HG03378 (cell line): Measurements from ENCODE around the gene GPSM3.
"Not testable (repeated sequence)": the region's sequence is repeated elsewhere in the genome, so short reads cannot be mapped to it uniquely, and the experiment has no call there.

Source experiments
- ATAC-seq: cut with Tn5 transposase; IDR thresholded peaks from one replicate; pipeline ENCODE4 v1.9.1; 2021; ENCODE audit warnings: mild to moderate bottlenecking, moderate library complexity; ENCODE audit not compliant: unreplicated experiment

Gene GPSM3

GRCh38 chr6:32188381-32189068, 3.9 kb downstream of the GPSM3 start:
- no peak for ATAC-seq

DNA sequence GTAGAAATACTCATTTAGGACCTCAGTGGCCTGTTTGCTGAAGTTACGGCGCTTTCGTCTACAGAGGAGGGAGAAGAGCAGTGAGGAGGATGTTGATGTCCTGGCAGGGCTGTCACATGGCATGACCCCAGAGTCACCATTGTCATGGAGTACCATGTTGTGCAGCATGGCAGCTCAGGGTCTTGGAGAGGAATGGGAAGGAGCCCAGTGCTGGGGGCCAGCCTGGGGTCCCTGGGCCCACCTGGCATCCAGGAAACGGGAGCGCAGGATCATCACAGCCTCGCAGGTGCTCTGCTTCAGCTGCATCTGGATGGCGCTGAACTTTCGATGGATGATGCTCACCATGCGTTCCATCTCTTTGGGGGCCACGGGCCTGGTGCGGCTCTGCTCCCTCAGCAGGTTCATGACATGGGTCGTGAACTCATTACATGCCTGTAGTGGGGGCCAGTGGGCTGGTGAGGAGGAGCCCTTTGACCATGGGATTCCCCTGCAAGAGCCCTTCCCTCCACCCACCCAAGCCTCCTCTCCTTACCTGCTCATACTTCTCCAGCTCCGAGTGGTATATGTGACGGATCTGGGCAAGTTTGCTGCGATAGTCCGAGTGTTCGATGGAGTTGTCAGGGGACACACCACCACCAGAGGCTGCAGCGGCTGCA, 4.6 kb downstream of the GPSM3 start:
- not testable (repeated sequence) for ATAC-seq

- no peak for ATAC-seq
These were observed 5.3 kb downstream of the GPSM3 start for GRCh38 chr6:32187009-32187709.

DNA sequence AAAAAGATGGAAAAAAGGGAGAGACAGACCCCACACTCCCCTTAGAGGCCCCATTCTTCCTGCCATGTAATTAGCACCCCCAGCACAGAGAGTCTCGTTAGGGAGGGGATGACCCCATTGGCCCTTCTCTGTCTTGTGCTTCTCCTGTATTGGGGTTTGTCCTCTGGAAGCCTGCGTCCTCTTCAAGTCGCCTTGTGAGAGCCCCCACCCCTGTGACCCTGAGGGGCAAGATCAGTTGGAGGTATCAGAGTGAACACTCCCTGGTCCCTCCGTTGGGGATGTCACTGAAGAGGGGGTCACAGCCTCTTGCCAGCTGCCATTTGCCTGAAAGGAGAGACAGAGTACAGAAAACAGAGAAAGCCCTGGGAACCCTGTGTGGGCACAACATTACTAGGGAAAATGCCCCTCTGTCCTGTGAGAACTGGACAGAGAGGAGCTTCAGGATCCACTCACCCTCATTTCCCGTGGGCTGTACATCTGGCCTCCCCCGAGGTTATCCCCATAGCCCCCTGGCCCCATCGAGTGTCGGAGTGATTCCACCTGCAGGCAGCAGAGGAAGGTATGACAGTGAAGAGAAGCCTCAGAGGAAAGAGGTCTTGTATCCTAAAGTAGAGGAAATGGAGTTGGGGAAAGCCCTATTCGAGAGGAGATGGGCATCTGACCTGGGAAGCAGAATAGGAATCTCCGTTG, 6.1 kb downstream of the GPSM3 start:
- not testable (repeated sequence) for ATAC-seq

DNA sequence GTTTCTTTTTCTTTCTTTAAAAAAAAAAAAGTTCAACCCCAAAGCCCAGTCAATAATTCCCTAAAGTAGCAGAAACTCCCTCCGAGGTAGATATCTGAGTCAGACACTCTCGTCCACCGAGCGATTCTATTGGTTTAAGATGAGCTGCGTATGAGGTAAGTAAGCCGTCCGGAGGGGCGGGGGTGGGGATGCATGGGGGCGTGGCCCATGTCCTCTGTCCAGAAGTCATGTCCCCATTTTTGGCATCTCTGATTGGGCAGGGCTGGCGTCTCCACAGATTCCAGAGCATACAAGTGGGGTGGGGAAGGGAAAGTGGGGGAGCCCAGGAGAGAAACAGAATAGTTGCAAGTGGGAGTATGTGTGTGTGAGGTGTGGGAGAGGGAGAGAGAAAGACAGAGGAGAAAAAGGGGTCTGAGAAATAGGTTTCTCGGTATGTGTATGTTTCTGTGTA, 6.7 kb downstream of the GPSM3 start:
- ATAC-seq, result not testable (repeated sequence)

DNA sequence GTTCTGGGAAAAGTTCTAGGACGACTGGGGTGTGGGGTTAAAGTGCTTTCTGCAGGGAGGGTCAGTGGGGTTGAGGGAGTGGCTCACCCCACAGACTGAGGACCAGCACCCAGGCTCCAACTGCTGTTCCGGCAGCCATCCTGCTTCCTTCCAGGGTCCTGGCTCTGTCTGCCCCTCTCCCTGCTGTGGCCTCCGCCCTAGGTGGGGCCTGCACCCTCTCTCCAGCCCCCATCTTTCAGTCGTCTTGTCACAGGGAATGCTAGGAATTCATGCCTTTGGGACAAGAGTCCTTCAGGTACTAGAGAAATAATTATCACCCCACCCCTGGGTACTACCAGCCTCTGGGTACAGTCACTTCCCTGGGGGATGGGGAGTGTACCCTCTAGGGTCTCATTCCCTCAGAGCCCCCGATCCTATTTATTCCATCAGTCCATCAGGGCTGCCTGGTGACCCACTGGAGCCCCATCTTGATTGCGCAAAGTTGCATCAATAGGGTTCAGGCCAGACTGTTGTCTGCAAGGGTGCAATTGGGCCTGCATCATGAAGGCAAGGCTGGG, 8.3 kb downstream of the GPSM3 start, which contains the start of gene AGER:
Gene AGER (minus strand): TSS at position 170 of the 557 bp plus-strand sequence. CDS start 31 bp downstream, at position 139.
- ATAC-seq, result no peak

GRCh38 chr6:32183483-32184083, 8.9 kb downstream of the GPSM3 start:
- no peak for ATAC-seq

- ATAC-seq, result no peak
These were observed 9.4 kb downstream of the GPSM3 start for GRCh38 chr6:32183030-32183429.

GRCh38 chr6:32182555-32182981, 9.9 kb downstream of the GPSM3 start:
- ATAC-seq, result no peak

DNA sequence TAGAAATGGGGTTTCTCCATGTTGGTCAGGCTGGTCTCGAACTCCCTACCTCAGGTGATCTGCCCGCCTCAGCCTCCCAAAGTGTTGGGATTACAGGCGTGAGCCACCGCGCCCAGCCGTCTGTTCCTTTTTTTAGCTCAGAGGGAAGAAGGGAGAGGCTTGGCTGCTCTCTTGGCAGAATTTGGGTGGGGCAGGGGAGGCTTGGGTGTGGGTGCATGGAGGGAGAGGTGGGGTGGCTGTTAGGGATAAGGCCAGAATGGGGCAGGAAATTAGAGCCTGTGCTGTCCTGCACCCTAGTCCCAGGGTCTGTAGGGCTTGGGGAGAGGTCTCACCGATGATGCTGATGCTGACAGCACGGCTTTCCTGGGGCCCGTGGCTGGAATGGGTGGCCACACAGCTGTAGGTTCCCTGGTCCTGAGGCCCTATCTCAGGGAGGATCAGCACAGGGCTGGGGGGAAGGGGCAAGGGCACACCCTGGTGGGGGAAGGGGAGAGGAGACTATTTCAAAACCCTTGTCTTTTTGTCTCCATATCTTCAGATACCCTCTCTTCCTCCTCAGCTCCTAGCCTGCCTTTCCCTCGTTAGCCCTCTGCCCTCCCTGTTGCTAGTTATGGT, 10.4 kb downstream of the GPSM3 start:
- no peak for ATAC-seq

- no peak for ATAC-seq
These were observed 11.2 kb downstream of the GPSM3 start for GRCh38 chr6:32181148-32181702.

GRCh38 chr6:32179766-32180405, 12.6 kb downstream of the GPSM3 start:
- ATAC-seq, result no peak

DNA sequence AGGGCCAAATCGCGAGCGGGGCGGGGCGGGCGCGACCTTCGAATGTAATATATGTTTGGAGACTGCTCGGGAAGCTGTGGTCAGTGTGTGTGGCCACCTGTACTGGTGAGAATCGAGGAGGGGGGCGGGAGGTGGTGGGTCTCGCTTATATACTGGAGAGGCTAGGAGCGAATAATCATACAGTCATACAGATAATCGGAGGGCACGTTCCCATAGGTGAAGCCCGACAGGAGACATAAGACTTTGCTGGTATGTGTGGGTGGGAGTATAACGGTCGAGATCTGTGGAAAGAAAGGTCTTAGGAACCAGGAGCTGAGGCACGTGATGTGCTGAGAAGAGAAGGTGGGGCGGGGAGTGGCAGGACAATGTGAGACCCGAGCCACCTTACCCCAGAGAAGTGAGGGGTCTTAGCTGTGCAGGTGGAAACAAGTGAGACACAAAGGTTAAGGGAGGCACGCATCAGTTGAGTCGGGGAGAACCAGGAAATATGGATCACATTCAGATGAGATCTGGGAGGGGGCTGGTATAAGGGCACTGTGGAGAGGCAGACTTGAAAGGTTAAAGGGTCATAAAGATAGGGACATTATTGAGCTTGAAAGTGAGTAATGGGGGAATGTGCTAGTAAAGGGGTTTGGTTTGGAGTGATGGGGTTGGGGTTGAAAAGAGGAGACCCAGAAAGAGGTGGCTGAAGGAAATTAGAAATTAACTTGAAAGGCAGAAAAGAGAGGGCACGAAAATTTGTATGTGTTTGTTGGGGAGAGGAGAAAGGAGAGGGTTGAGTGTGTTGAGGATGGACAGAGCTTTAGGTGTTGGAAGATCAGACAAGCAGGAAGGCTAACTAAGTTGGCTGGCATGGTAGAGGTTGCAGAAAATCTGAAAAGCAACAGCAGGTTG, 13.6 kb downstream of the GPSM3 start:
- no peak for ATAC-seq

DNA sequence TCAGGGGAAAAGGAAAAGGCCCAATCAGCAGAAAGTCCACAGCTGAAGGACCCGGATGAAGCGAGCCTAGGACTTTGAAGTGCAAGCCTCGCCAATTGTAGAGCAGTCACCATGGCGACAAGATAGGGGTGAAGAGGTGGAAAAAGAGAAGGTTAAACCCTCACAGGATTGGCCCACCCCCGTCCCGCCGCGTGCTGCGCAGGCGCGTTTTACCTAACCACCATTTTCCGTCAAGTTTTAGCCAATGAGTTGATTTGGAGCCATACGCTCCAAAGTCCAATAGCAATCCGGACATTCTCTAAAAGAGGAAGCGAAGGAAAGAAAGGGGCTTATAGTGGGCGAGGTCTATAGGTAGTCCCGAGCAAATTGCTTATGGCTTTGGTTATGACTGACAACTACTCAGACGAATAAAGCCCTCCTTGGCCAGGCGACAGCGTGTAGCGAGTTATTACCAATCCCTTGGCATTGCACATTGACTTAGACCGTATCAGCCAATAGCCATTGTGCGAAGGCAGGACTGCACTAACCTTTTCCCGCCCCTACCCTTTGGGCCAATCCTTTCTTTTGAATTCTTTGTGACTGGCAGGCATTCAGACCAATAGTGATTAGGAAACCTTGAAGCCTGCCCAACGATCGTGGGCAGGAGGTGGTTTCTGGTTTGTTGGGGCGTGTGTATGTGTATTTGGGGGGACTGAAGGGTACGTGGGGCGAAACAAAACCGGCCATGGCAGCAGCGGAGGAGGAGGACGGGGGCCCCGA, 14.5 kb downstream of the GPSM3 start, which contains the start of gene RNF5:
Gene RNF5 (plus strand): TSS at position 618 of the 759 bp plus-strand sequence. CDS start 107 bp downstream, at position 725.
- peak; percentile 84 for ATAC-seq

DNA sequence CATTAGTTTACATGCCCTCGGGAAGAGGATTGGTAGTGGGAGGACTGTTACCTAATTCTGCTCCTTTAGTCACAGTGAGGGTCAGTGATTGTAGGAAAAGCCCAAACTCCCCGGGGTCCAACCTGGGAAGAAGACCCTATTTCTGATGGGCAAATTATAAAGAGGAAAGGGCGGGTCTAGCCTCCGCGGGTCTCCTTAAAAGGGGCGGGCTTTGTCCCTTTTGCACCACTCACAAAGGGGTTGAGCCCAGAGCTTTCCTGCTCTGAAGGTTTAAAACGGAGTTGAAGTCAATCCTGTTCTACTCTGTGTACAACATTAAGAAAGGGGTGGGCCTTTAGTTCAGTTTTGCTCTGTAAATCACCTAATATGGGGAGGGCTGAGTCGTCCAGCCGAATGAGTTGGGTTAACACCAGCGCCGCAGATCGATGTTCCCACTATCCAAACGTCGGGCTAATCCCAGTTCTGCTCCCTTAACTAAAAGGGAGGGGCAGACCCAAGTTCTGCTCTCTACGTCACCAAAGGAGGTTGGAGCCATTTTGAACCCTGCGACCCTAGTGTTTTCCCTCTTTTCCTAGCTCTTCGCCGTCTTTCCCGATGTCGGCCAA, 15.2 kb downstream of the GPSM3 start:
- ATAC-seq, result no peak

DNA sequence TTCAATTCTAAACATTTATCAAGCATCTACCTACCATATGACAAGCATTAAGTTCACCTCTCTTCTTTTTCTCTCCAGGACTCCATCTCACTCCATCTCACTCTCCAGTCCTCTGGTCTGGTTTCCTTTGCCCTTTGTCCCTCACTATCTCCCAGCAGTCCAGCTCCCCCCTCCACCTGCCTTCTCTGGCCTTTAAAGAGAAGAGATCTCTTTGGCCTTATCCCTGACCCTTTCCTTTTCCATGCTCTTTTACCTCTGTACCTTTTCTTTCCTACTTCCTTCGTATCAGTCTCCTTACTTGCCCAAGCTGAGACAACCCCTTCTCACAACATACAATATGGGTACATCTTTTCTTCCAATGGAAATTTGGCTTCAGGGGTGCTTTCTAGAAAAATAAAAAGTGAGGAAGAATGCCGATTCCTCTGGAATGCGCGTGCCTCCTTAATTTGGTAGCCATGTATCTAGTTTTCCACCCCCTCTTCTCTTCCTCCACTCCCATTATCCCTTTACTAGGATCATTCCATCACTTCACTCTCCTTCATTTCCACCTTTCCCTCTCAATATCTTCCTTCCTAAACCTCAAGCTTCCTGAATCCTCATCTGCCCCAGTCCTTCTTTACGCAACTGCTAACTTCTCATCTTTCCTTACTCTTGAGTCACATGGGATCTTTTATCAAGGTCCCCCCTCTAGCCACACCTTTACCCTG, 15.8 kb downstream of the GPSM3 start:
- no peak for ATAC-seq
